CD4-positive, alpha-beta T cell treated with Interleukin-6 at 100 ng/mL for 8 hours (primary cell): ENCODE measurements around the gene ANKS1A.
A peak's percentile ranks its signal among the peaks of the same experiment; 100 is the strongest.
"Not testable (repeated sequence)": the region's sequence is repeated elsewhere in the genome, so short reads cannot be mapped to it uniquely, and the experiment has no call there.

ENCODE experiments used
- DNase-seq: peaks from one replicate; pipeline ENCODE4 v3.0.0-alpha.2; 2020; ENCODE audit warnings: mixed read lengths, low spot score

The ANKS1A gene, protein sequence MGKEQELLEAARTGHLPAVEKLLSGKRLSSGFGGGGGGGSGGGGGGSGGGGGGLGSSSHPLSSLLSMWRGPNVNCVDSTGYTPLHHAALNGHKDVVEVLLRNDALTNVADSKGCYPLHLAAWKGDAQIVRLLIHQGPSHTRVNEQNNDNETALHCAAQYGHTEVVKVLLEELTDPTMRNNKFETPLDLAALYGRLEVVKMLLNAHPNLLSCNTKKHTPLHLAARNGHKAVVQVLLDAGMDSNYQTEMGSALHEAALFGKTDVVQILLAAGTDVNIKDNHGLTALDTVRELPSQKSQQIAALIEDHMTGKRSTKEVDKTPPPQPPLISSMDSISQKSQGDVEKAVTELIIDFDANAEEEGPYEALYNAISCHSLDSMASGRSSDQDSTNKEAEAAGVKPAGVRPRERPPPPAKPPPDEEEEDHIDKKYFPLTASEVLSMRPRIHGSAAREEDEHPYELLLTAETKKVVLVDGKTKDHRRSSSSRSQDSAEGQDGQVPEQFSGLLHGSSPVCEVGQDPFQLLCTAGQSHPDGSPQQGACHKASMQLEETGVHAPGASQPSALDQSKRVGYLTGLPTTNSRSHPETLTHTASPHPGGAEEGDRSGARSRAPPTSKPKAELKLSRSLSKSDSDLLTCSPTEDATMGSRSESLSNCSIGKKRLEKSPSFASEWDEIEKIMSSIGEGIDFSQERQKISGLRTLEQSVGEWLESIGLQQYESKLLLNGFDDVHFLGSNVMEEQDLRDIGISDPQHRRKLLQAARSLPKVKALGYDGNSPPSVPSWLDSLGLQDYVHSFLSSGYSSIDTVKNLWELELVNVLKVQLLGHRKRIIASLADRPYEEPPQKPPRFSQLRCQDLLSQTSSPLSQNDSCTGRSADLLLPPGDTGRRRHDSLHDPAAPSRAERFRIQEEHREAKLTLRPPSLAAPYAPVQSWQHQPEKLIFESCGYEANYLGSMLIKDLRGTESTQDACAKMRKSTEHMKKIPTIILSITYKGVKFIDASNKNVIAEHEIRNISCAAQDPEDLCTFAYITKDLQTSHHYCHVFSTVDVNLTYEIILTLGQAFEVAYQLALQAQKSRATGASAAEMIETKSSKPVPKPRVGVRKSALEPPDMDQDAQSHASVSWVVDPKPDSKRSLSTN

DNA sequence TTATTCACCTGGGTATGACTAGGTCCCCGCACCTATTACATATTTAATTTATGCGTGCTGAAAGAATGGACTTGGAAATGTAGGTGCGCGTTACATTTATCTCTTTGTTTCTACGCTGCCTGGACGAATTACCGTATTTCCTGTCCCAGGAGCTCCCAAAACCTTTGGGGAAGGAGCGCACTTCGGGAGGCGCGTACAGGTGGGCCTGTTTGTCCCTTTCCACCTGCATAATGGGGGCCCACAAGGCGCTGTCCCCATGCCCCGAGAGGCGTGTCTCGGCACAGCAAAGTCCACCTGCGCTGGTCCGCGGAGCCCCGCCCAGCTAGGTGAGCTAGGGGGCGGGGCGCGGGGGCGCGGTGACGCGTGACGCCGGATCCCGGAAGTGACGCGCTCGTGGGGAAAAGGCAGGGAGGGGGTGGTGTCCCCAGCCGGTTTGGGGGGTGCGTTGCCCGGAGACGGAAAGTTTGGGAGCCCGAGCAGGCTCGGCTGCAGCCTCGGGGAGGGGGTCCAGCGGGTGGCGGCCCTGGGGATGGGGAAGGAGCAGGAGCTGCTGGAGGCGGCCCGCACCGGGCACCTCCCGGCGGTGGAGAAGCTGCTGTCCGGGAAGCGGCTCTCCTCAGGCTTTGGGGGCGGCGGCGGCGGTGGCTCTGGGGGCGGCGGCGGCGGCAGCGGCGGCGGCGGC is at the start of gene ANKS1A:
Gene ANKS1A (plus strand): TSS at position 382 of the 682 bp plus-strand sequence. CDS start 148 bp downstream, at position 530.
- DNase-seq: peak; percentile 90

DNA sequence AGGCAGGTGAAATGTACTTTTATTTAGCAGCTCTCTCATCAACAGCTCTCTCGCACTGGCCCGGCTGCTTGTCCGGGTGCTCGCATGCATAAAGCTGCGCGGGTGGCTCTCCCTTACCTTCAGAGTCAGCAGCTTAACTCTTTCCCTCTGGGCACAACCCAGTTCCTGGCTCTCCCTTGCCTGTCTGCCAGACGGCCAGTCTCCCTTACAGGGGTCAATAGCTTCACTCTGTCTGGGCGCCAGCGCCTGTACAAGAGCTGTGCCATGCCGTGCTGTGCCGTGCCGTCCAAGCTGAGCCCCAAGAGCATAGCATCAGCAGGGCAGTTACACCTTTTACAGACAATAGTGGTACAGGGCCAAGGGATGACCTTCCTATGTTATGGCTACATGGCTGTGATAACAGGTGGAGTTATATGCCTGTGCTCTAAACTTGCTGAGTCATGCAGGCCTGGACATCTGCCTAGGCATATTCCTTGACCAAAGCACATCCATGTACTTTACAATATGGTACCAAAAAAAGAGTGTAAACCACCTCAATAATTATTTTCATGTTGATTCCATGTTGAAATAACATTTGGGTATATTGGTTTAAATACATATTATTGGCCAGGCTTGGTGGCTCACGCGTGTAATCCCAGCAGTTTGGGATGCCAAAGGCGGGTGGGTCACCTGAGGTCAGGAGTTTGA is 49.2 kb upstream of the ANKS1A start:
- DNase-seq: no peak

DNA sequence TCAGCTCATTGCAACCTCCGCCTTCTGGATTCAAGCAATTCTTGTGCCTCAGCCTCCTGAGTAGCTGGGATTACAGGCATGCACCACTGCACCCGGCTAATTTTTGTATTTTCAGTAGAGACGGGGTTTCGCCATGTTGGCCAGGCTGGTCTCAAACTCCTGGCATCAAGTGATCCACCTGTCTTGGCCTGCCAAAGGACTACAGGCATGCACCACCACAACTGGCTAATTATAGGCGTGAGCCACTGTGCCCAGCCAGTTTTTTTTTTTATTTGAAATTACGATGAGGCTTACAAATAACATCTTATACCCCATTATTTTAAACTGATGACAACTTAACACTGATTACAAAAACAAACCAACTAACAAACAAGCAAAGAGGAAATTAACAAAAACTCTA is 40.0 kb upstream of the ANKS1A start:
- DNase-seq: not testable (repeated sequence)

DNA sequence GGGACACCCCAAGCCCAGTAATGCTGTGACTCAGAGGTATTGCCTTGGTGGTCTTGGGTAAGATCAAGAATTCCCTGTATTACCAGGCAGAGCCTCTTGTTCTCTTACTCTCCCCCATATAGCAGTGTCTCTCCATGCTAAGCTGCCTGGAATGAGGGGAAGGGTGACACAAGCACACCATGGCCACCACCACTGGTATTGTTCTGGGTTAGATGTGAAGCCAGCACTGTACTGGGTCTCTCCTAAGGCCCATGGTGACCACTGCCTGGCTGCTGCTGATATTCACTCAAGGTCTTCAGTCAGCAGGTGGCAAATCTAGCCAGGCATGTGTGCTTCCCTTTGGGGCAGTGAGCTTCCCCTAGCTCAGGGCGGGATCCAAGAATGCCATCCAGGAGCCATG is 37.7 kb upstream of the ANKS1A start:
- no peak for DNase-seq

DNA sequence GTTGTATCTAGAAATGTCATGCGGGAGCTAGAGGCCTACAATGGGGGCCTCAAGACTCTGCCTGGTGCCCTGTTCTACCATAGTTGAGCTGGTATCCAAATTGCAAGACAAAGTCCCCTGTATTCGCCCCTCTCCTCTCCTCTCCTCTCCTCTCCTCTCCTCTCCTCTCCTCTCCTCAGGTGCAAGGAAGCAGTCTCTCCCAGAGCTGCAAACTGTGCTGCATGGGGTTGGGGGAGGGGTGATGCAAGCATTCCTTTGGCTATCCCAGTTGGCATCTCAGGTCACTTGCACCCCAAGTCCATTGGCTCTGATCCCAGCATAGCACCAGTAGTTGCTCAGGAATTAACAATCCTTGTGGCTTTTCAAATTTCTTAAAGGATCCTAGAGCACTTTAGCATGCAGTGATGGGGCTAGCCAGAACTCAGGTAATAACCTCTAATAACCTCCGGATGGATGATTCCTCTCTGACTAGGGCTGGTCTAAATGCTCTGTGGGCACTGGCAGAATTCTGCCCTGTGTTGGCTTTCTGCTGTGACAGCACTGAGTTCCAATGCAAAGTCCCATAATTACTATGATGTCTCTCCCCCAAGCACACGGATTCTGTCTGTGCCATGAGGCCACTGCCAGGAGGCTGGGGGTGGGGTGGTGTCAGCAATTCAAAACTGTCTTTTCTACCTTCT is 36.5 kb upstream of the ANKS1A start:
- no peak for DNase-seq

DNA sequence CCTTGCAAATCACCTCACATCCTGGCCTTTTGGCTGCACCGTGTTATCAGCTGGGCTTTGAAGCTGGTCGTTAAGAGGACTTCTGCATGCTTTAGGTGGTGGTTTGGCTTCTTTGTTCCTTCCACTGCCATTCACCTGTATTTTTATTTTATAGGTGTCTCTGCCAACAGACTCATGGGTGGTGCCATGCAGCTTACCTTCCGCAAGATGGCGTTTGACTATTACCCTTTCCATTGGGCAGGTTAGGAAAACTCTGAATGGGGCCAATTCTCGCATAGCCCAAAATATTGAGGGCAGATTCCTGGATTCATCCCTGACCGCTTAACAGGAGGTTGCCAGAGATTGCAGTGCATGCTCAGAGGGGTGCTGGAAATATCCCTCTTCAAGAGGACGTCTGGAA is 33.6 kb upstream of the ANKS1A start:
- no peak for DNase-seq

DNA sequence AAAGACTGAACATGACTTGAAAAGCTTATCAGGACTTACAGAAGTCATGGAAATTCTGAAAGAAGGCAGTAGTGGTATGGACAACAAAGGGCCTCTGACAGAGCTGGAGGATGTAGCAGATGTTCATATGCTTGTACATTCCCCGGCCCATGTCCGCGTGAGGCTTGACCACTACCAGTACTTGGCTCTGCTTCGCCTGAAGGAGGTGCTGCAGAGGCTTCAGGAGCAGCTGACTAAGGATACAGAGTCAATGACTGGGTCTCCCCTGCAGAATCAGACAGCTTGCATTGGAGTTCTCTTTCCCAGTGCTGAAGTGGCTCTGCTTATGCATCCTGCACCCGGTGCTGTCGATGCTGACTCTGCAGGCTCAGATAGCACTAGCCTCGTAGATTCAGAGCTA is 30.4 kb upstream of the ANKS1A start:
- no peak for DNase-seq

DNA sequence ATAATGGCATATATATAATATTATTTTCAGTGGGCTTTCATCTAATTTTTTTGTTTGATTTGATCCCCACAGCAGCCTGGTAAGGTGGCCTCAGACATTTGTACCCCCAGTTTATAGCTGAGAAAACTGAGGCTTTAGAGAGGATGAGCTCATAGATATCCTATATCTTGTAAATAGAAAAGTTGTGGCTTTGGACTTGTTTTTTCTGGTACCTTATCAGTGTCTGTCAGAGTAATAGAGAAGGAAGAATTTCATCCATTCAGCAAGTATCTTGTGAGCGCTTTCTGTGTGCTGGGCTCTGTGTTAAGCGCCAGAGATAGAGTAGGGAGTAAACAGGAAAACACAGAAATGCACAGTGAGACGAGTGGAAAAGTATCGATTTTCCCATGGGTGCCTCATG is 29.1 kb upstream of the ANKS1A start:
- DNase-seq: no peak

DNA sequence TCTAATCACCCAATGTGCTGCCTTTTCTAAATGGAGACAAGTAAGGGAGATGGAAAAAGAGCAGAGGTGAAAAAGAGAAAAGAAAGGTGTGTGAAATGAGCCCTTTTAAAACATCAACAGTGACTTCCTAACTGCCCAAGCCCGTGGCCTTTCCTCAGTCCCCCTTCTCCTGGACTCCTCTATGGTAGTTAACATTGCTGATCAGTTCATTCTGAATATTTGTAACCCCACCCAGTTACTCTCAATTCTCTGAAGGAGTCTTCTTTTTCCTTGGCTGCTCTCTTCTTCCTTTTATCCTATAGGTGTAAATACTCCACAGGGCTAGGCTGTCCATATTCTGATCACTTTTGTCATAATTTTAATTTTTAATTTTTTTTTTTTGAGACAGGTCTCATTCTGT is 28.3 kb upstream of the ANKS1A start:
- DNase-seq: no peak

DNA sequence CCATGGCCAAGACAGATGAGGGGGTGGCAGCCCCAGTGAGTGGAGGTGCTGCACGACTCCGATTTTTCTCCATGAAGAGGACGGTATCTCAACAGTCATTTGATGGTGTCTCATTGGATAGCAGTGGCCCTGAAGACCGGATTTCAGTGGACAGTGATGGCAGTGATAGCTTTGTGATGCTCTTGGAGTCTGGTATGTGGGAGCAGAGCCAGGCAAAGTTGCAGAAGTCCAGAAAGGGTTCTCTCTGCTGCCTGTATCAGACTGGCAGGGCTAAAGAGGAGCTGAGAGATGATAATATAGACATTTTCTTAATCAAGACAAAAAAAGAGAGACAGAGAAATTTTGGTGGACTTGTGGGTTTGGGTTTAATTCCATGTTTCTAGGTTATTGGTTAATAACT is 25.0 kb upstream of the ANKS1A start:
- DNase-seq: no peak

DNA sequence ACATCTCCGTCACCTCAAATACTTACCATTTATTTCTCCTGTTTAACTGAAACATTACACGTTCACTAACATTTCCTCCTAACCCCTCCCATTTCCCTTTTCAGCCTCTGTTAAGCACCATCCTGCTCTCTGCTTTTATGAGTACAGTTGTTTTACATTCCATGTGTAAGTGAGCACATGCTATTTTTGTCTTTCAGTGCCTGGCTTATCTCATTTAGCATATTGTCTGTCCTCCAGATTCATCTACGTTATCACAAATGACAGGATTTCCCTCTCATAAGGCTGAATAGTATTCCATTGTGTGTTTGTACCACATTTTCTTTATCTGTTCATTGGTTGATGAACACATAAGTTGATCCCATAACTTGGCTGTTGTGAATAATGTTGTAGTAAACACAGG is 23.9 kb upstream of the ANKS1A start:
- no peak for DNase-seq

DNA sequence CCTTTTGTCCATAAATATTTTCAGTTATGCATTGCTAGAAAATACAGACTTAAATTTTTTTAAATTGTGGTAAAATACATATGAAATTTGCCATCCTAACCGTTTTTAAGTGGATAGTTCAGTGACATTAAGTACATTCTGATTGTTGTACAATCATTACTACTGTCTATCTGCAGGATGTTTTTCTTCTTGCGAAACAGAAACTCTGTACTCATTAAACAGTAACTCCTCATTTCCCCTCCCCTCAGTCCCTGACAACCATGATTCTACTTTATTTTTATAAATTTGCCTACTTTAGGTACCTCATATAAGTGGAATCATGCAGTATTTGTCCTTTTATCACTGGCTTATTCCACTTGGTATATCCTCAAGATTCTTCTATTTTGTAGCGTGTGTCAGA is 22.5 kb upstream of the ANKS1A start:
- no peak for DNase-seq

DNA sequence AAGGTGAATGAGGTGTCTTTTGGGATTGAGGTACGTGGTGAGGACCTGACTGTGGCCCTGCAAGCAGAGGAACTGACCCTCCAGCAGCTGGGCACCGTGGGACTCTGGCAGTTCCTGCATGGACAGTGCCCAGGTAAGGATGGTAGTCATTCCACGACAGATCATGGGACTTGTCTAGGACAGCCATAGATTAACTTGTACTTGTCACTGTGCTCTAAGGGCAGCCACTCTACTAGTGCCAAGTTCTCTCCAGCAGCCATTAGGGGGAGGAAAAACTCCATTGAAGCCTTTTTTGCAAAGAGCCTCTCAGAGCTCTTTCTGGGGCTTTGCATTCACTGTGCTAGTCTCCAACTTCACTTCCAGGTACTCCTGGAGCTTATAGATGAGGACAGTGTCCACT is 21.6 kb upstream of the ANKS1A start:
- no peak for DNase-seq

DNA sequence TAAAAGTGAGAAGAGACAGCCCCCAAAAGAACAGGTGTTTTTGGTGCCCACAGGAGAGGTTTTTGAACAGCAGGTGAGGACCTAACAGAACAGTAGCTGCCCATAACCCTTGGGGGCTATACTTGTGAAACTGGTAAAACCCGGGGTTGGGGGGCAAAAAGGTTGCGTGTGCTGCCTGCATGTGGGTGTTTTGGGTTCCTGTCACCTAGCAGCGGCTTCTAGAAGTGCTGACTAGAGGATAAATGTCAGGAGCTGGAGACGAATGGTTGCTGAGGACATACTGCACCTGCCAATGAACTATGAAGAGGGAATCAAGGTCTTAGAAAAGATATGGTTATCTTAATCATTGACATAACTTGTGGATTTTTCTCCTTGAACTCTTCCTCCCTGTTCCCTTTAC is 17.2 kb upstream of the ANKS1A start:
- no peak for DNase-seq

DNA sequence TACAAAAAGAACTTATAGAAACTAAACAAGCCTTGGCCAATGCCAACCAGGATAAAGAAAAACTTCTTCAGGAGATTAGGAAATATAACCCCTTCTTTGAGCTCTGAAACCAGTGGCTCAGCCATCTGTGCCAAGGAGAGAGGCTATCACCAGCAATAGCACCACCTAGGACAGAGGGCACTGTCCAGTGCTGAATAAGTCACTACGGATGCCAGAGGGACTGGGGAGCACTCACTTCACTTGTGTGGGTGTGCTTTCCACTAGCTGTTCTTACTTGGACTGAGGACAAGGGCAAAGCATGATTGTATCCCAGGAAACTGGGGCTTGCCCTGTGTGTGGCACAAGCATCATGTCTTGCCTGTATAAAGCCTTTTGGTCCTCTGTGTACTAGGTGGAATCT is 16.7 kb upstream of the ANKS1A start:
- no peak for DNase-seq

DNA sequence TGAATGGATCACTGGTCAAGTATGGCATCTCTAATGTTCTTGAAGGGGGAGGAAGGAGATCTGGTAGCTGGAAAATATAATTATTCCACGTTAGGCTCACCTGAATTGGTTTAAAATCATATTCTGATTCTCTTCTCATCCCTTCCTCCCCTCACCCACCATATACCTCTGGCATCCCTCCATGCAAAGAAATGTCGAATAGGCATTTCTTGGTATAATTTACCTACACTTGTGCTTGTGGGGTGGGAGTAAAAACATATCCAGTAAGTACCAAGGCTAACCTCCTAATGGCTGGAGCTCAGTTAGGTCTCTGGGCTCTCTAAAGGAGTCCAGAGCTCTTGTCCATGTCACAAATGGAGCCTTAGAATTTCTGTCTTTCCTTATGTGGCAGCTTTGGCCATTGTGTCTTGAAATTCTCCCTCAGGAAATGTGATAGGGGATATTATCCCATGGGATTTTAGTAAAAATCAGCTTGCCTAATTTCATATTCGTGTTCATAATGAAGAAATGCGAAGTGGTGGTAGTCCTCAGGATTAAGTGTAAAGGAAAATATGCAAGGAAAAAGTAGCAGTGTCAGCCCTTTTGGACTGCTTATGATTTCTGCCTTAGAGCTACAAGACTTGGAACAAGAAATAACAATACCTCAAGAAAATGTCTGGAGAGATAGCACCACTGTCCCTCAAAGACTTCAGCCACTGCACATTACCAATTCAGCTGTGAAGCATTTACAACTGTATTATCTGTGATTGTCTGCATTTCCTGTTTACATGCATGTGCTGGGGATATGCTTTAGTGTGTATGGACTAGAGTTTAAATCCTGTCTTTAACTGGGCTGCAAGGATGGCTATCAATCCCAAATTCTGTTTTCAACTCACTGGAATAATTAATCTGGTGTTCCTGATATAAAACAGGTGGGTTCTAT is 13.5 kb upstream of the ANKS1A start:
- DNase-seq: no peak

DNA sequence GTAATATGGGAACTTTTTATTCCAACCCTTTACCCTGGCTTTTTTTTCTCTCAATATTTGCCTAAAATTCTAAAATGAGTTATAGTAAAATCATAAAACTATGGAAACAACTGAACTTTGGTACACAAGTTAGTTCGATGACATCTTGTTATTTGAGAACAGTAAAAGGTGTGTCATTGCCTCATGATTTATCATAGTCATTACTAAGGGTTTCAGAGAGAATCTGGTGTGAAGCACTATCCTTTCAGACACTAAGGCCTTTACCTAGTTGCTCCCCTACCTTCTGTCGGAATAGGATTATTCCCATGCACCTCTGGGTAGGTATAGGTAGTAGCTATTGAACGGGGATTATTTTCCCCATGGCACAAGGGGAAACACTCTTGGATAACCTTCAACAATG is 12.6 kb upstream of the ANKS1A start:
- DNase-seq: no peak

DNA sequence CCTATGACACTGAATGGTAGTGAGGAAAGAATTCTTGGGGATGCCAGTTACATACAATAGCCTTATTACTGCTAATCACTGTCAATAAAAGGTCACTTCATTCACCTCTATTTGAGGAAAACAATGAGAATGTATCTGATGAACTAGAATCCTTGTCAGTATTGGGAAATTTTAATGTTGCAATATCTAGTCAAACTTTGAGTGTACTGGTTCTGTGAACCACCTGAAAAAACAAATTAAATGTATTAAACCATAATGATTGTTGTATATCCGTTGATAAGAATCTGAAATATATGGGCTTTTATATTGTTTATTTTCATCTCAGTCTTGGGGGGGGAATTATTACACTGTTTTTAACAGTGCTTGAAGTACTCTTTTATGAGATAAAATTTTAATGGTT is 11.8 kb upstream of the ANKS1A start:
- DNase-seq: no peak

DNA sequence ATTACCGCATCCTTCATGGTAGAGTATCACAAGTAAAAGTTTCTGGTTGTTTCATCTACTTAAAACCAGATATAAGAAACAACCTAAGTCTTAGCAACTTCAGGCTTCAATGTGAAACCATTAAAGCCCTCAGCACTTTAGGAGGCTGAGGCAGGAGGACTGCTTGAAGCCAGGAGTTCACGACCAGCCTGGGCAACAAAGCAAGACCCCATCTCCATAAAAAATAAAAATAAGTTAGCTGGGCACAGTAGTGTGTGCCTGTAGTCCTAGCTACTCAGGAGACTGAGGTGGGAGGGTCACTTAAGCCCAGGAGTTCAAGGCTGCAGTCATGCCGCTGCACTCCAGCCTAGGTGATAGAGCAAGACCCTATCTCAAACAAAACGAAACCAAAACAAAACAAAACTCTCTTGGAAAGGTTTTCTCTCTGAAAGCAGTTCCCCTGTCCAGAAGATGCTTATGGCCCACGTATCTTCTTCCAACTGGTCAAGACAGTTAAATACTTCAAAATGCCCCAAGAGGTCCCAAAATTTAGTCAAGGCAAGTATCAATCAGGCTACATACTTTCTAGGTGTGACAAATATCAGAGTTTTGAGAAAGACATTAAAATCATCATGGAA is 11.1 kb upstream of the ANKS1A start:
- no peak for DNase-seq
